Neural cell (in vitro differentiated cells): ENCODE results near the gene RETREG1.

Experiments
- EP300 ChIP-seq: fragments of 450-650 bp; conservative IDR thresholded peaks from 2 replicates; pipeline ENCODE4 v1.6.1; 2014; ENCODE audit warnings: antibody characterized with exemption, mild to moderate bottlenecking, moderate library complexity; ENCODE audit not compliant: poor library complexity, severe bottlenecking
- EZH2 ChIP-seq: fragments of 200-600, 300-800 bp; shearing (Covaris generic), sonication (generic); IDR thresholded peaks from 2 replicates; pipeline ENCODE4 v1.6.1; 2014; ENCODE audit warnings: antibody characterized with exemption, low read length, borderline replicate concordance, mild to moderate bottlenecking; ENCODE audit not compliant: insufficient read depth, poor library complexity, severe bottlenecking
- SMC3 ChIP-seq: fragments of 450-650 bp; conservative IDR thresholded peaks from 2 replicates; pipeline ENCODE4 v1.6.1; 2014; ENCODE audit warnings: antibody characterized with exemption, mild to moderate bottlenecking, moderate library complexity; ENCODE audit not compliant: poor library complexity
- TAF1 ChIP-seq: IDR thresholded peaks from 2 replicates; pipeline ENCODE4 v1.6.1; 2012; ENCODE audit warnings: low read depth
- TF ChIP-seq, protein P1 (sequence below): fragments of 450-650 bp; IDR thresholded peaks from 2 replicates; pipeline ENCODE4 v1.5.1; 2014; ENCODE audit warnings: antibody characterized with exemption, mild to moderate bottlenecking, moderate library complexity; ENCODE audit not compliant: poor library complexity, severe bottlenecking
- TF ChIP-seq, protein P2 (sequence below): IDR thresholded peaks from 2 replicates; pipeline ENCODE4 v1.6.1; 2012; ENCODE audit warnings: borderline replicate concordance

DNA sequence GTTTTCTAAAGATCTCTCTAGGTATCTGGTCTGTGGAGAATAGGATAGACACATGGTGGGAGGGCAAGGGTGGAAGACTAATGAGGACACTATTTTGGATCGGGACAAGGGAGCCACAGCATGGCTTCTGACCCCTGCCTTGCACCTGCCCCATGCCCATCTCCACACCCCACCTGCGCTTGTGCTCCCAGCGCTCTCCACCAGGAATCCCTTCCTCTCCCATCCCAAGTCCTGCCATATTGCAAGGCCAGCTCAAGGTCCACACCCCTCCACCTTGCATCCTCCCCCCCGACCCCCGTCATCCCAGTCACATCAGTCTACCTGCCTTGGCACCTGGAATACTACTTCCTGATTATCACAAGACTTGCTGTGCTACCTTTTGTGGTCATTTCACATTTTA is 44.2 kb upstream of the RETREG1 start:
- TF ChIP-seq TAF1: no peak
- TF ChIP-seq EP300: no peak
- TF ChIP-seq, protein P1, sequence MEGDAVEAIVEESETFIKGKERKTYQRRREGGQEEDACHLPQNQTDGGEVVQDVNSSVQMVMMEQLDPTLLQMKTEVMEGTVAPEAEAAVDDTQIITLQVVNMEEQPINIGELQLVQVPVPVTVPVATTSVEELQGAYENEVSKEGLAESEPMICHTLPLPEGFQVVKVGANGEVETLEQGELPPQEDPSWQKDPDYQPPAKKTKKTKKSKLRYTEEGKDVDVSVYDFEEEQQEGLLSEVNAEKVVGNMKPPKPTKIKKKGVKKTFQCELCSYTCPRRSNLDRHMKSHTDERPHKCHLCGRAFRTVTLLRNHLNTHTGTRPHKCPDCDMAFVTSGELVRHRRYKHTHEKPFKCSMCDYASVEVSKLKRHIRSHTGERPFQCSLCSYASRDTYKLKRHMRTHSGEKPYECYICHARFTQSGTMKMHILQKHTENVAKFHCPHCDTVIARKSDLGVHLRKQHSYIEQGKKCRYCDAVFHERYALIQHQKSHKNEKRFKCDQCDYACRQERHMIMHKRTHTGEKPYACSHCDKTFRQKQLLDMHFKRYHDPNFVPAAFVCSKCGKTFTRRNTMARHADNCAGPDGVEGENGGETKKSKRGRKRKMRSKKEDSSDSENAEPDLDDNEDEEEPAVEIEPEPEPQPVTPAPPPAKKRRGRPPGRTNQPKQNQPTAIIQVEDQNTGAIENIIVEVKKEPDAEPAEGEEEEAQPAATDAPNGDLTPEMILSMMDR: no peak
- TF ChIP-seq, protein P2, sequence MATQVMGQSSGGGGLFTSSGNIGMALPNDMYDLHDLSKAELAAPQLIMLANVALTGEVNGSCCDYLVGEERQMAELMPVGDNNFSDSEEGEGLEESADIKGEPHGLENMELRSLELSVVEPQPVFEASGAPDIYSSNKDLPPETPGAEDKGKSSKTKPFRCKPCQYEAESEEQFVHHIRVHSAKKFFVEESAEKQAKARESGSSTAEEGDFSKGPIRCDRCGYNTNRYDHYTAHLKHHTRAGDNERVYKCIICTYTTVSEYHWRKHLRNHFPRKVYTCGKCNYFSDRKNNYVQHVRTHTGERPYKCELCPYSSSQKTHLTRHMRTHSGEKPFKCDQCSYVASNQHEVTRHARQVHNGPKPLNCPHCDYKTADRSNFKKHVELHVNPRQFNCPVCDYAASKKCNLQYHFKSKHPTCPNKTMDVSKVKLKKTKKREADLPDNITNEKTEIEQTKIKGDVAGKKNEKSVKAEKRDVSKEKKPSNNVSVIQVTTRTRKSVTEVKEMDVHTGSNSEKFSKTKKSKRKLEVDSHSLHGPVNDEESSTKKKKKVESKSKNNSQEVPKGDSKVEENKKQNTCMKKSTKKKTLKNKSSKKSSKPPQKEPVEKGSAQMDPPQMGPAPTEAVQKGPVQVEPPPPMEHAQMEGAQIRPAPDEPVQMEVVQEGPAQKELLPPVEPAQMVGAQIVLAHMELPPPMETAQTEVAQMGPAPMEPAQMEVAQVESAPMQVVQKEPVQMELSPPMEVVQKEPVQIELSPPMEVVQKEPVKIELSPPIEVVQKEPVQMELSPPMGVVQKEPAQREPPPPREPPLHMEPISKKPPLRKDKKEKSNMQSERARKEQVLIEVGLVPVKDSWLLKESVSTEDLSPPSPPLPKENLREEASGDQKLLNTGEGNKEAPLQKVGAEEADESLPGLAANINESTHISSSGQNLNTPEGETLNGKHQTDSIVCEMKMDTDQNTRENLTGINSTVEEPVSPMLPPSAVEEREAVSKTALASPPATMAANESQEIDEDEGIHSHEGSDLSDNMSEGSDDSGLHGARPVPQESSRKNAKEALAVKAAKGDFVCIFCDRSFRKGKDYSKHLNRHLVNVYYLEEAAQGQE: no peak
- TF ChIP-seq EZH2: no peak
- TF ChIP-seq SMC3: no peak
